OCI-LY1 (cell line): ENCODE data around the gene STPG4.

Experiments used
- H2AFZ ChIP-seq: fragments of 200-600 bp; sonication (generic), shearing (Covaris generic); 2 replicates; pipeline ENCODE4 v1.6.0; 2014; ENCODE audit warnings: antibody characterized with exemption, mild to moderate bottlenecking, low read length
- H3F3A ChIP-seq: fragments of 200-600 bp; sonication (generic), shearing (Covaris generic); 2 replicates; pipeline ENCODE4 v1.6.0; 2014; ENCODE audit warnings: mild to moderate bottlenecking, antibody characterized with exemption, low read length, moderate library complexity; ENCODE audit not compliant: insufficient read depth
- H3K27ac ChIP-seq: fragments of 200-600 bp; sonication (generic); 2 replicates; pipeline ENCODE4 v1.5.1; 2014; ENCODE audit warnings: low read length, mixed run types, mild to moderate bottlenecking, low read depth; ENCODE audit not compliant: poor library complexity, severe bottlenecking
- H3K27me3 ChIP-seq: fragments of 200-600 bp; sonication (generic); 2 replicates; pipeline ENCODE4 v1.6.0; 2014; ENCODE audit warnings: antibody characterized with exemption, mild to moderate bottlenecking, low read length, moderate library complexity; ENCODE audit not compliant: insufficient read depth
- H3K36me3 ChIP-seq: fragments of 200-600 bp; sonication (generic); 2 replicates; pipeline ENCODE4 v1.6.1; 2014; ENCODE audit warnings: mild to moderate bottlenecking, antibody characterized with exemption, low read length, moderate library complexity, mixed read lengths; ENCODE audit not compliant: insufficient read depth
- H3K4me1 ChIP-seq: fragments of 200-600 bp; sonication (generic); 2 replicates; pipeline ENCODE4 v1.5.1; 2014; ENCODE audit warnings: mild to moderate bottlenecking, low read length, moderate library complexity; ENCODE audit not compliant: insufficient read depth, severe bottlenecking
- H3K4me2 ChIP-seq: fragments of 200-600 bp; sonication (generic), shearing (Covaris generic); 2 replicates; pipeline ENCODE4 v1.6.1; 2014; ENCODE audit warnings: low read length
- H3K4me3 ChIP-seq: fragments of 200-600 bp; sonication (generic); 2 replicates; pipeline ENCODE4 v1.5.1; 2014; ENCODE audit warnings: low read length, low read depth, mild to moderate bottlenecking, mixed read lengths; ENCODE audit not compliant: poor library complexity, severe bottlenecking
- H3K79me2 ChIP-seq: fragments of 200-600 bp; shearing (Covaris generic); 2 replicates; pipeline ENCODE4 v1.6.1; 2016; ENCODE audit warnings: mixed run types, low read length, mixed read lengths; ENCODE audit not compliant: insufficient read depth
- H3K9ac ChIP-seq: fragments of 200-600 bp; sonication (generic), shearing (Covaris generic); 2 replicates; pipeline ENCODE4 v1.6.1; 2014; ENCODE audit warnings: mild to moderate bottlenecking, low read length, mixed read lengths
- H3K9me2 ChIP-seq: fragments of 200-600 bp; sonication (generic), shearing (Covaris generic); 2 replicates; pipeline ENCODE4 v1.6.1; 2014; ENCODE audit warnings: low read depth, mild to moderate bottlenecking, low read length, mixed read lengths
- H3K9me3 ChIP-seq: fragments of 200-600 bp; shearing (Covaris generic); 2 replicates; pipeline ENCODE4 v1.6.1; 2014; ENCODE audit warnings: low read length, mixed read lengths
- H4K20me1 ChIP-seq: fragments of 200-600 bp; sonication (generic), shearing (Covaris generic); 2 replicates; pipeline ENCODE4 v1.6.0; 2016; ENCODE audit warnings: mild to moderate bottlenecking, low read length; ENCODE audit not compliant: insufficient read depth
- CTCF ChIP-seq: fragments of 200-600 bp; sonication (generic), shearing (Covaris generic); IDR thresholded peaks from 2 replicates; pipeline ENCODE4 v1.5.1; 2017; ENCODE audit warnings: mild to moderate bottlenecking, antibody characterized with exemption, low read length, moderate library complexity, mixed read lengths
- EZH2 ChIP-seq: fragments of 200-600 bp; sonication (generic), shearing (Covaris generic); IDR thresholded peaks from 2 replicates; pipeline ENCODE4 v1.8.0; 2017; ENCODE audit warnings: borderline replicate concordance, mixed run types, mild to moderate bottlenecking, antibody characterized with exemption, low read length, moderate library complexity, mixed read lengths

STPG4 gene

GRCh38 chr2:47180531-47180930 lies 25.4 kb upstream of the STPG4 start:
- Histone ChIP-seq H3K79me2 (peaks cover 6% of the 10 kb centered on the region), H4K20me1 (no peaks in the 10 kb centered on the region), H3F3A (no peaks in the 10 kb centered on the region), H3K4me3 (no peak overlapping the region), H2AFZ (no peak overlapping the region), H3K9me3 (no peaks in the 10 kb centered on the region), H3K4me1 (peaks cover 12% of the 10 kb centered on the region), H3K36me3 (peaks cover 4% of the 10 kb centered on the region; the same call in 1 of the 2 replicates), H3K27me3 (no peaks in the 10 kb centered on the region), H3K4me2 (no peak overlapping the region), H3K9ac (no peak overlapping the region), H3K9me2 (no peaks in the 10 kb centered on the region), H3K27ac (no peak overlapping the region)
- TF ChIP-seq EZH2 (no peak), CTCF (no peak)

GRCh38 chr2:47179388-47179787 lies 24.3 kb upstream of the STPG4 start:
- Histone ChIP-seq H3K27ac (no peak overlapping the region), H3K27me3 (no peaks in the 10 kb centered on the region), H3K9me2 (no peaks in the 10 kb centered on the region), H3K4me1 (peaks cover 15% of the 10 kb centered on the region), H3K4me2 (no peak overlapping the region), H3K4me3 (no peak overlapping the region), H3K36me3 (peaks cover 14% of the 10 kb centered on the region), H3F3A (no peaks in the 10 kb centered on the region), H3K9ac (no peak overlapping the region), H3K9me3 (no peaks in the 10 kb centered on the region), H2AFZ (no peak overlapping the region), H4K20me1 (no peaks in the 10 kb centered on the region), H3K79me2 (peaks cover 17% of the 10 kb centered on the region)
- TF ChIP-seq CTCF (no peak), EZH2 (no peak)

- Histone ChIP-seq H3K27ac (no peak overlapping the region), H3K9me2 (no peaks in the 10 kb centered on the region), H3K9me3 (no peaks in the 10 kb centered on the region), H2AFZ (no peak overlapping the region), H3K4me2 (no peak overlapping the region), H3K4me3 (no peak overlapping the region), H3K9ac (no peak overlapping the region), H3F3A (no peaks in the 10 kb centered on the region), H4K20me1 (no peaks in the 10 kb centered on the region), H3K79me2 (peaks cover 28% of the 10 kb centered on the region), H3K4me1 (peaks cover 26% of the 10 kb centered on the region), H3K27me3 (no peaks in the 10 kb centered on the region), H3K36me3 (peaks cover 23% of the 10 kb centered on the region)
- no peak for TF ChIP-seq EZH2
- no peak for TF ChIP-seq CTCF
Measured at GRCh38 chr2:47178341-47178740, 23.2 kb upstream of the STPG4 start.
